HG03565 (cell line): ENCODE data around the gene GSG1L2.
"Not testable (repeated sequence)": the region's sequence is repeated elsewhere in the genome, so short reads cannot be mapped to it uniquely, and the experiment has no call there.

Experiments used
- ATAC-seq: cut with Tn5 transposase; IDR thresholded peaks from one replicate; pipeline ENCODE4 v1.9.1; 2021; ENCODE audit warnings: mild to moderate bottlenecking, moderate library complexity; ENCODE audit not compliant: unreplicated experiment

Gene GSG1L2

DNA sequence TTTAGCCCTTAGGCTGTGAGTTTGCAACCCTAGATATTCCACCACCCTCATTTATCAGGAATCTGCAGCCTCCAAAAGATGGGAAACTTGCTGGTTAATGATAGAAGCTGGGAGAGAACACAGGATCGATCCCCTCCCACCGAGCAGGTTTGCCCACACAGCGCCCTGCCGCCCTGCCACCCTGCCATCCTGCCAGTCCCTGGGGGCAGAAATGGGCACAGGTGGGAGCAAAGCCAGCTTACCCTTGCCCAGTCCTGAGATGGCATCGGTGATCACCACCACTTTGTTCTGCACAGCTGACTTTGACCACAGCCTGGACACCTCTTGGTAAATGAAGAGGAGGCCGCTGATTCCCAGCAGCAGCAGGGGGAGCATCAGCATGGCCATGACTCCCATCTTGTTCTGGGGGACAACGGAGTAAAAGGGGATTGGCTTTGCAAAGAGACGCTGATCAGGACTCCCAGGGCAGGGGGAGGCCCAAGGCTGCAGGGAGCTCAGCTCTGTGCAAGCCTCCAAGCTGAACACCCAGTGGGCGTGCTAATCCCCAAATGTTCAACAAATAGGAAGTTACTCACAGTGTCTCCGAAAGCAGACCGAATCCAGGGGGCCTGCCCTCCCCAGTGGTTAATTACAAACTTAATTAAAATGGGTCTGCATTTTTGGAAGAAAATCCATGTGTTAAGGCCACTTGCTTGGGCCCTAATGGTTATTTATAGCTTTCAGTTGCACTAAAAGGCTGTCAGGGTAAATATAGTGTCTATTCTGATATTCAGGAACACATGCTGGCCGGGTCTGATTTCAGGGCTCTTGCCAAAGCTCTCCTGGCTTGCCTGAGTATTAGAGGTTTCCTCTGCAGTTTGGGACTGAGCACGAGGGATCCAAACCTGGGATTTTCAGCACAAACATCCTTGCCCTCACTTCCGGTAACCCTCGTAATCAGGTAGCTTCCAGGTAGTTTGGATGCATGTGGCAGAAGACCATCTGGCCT lies 30.7 kb downstream of the GSG1L2 start, which contains the start of gene DHRS7C:
TSS of gene DHRS7C (minus strand) at position 704 of the 988 bp plus-strand sequence. CDS start at position 396, 308 bp downstream.
- ATAC-seq = no peak

GRCh38 chr17:9790316-9790715 lies 31.6 kb downstream of the GSG1L2 start:
- ATAC-seq = no peak

DNA sequence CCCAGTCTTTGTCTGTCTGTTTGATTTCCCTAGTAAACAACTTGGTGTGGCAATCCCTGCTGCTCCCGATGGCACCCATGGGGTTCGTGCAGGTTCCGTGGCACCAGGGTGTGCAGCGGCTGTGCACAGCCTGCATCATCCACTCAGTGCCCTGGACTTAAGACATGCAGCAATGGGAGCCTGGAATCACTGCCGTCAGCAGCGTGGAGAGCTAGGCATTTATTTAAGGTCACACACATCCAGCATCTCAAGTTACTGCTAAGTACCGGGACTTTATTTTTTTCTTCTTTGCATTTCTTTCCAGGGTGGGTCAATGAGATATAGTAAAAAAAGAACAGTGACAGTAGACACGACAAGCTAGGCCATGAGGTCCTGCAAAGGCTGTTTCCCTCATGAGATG lies 33.3 kb downstream of the GSG1L2 start:
- no peak for ATAC-seq

DNA sequence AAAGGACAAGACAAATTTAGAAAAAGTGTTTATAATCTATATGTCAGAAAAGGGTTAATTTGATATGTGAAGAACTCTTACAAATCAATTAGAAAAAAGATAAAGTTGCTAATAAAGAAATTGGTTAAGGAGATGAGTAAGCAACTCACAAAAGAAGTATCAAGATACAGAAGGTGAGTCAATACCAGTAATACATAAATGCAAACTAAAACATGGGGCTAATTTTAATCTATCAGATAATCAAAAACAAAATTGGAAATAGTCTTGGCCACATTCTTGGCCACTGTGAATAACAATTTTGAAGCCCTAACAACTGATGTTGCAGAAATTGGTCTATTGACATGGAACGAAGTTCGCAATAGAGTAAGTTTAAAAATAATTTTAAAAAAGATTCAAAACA lies 37.3 kb downstream of the GSG1L2 start:
- no peak for ATAC-seq

- ATAC-seq = not testable (repeated sequence)
Observed at GRCh38 chr17:9783465-9783864, 38.4 kb downstream of the GSG1L2 start.

DNA sequence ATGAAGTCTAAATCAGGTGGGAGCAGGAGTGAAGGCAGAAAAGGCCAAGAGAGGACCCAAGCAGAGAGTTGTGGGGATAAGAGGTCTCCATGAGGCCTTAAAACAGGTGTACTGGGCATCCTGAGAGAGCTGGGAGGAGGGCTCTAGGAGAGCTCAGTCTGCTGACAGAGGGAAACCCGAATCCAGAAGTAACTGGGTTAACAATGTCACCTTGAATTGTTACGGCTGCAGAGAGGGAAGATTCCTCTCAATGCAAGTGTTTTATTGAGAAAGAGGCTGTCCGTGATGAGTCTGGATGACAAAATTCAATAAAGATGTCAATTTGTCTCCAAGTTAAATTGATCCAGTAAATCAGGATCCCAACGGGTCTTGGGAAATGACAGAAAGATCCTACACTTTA lies 38.8 kb downstream of the GSG1L2 start:
- no peak for ATAC-seq

DNA sequence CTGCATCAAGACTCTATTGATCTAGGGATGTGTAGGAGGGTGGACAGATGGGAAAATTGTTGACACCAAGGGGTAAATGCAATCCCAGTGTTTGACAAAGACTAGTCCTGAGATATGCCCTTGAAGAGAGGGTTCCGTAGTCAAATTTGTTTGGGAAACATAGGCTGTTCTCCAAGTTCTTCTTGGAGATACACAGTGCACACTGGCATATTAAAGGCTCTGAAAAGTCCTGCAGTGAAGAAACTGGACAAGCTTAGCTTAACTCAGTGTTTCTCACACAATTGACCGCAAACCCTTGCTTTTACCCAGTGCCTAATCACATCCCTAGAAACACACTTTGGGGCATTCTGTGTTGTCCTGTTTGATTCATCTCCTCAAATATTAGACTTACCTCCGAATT lies 41.3 kb downstream of the GSG1L2 start:
- ATAC-seq = no peak

GRCh38 chr17:9776911-9777310 lies 45.0 kb downstream of the GSG1L2 start:
- no peak for ATAC-seq

GRCh38 chr17:9772658-9773057 lies 49.2 kb downstream of the GSG1L2 start:
- ATAC-seq = no peak

DNA sequence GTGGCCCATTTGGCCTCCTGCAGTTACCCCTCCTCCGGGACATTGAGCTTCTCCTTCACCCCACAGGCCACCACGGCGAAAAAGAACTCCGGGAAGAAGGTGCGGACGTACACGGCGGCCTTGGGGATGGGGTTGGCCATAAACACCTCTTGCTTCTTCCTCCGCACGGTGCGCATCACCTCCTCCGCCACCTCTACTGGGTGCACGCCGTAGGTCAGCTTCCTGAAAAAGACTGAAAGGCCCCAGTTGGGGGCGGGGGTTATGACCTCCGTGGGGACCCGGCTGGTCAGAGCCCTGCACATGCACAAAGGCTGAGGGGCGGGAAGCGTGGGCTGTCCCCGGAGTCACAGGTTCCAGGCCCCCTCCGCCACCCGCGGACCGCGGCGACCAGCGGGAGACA lies 50.4 kb downstream of the GSG1L2 start:
- ATAC-seq = no peak

GRCh38 chr17:9769036-9769695 lies 52.7 kb downstream of the GSG1L2 start:
- ATAC-seq = no peak

DNA sequence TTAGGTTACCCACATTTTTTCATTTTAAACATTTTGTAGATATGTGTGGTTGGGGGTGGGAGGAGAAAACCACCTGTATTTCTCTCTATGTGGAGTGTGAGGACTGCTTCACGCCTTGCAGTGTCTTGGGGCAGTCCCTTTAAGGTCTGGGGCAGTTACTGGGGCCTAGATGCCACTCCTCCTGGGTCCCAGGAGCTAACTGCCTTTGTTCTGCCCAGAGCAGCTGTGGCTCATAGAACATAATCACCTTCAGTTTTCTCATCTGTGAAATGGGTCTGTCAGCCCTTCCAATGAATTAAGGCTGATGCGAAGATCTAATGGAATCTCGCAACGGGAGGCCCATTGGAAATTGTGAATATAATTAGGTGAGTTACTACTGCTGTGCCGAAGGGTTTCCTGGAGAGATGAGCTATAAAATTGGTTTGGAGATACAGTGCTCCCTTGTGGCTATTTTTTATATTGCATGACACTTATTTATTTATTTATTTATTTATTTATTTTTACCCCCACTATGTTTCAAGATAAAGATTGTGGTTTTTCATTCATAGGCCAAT lies 53.4 kb downstream of the GSG1L2 start:
- ATAC-seq = no peak

- ATAC-seq = no peak
Observed at GRCh38 chr17:9767432-9767991, 54.4 kb downstream of the GSG1L2 start.

- no peak for ATAC-seq
Observed at GRCh38 chr17:9766970-9767369, 54.9 kb downstream of the GSG1L2 start.

DNA sequence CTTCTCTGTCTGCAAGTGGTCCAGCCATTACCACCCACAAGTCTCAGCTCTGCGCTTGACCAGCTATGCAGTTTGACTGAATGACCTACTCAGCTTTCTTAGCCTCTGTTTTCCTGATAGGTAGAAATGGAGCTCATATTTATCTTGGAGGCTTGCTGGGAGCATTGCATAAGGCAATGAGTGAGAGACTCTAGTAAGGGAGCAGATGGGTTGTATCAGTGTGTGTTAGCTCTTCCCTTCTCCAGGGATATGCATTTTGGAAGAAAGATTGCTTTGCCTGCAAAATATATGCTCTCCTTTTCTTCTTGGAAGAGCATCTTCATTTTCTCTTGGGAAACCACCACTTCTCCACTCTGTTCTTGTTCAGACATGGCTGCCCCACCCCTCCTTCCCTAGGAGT lies 56.6 kb downstream of the GSG1L2 start:
- ATAC-seq = no peak

DNA sequence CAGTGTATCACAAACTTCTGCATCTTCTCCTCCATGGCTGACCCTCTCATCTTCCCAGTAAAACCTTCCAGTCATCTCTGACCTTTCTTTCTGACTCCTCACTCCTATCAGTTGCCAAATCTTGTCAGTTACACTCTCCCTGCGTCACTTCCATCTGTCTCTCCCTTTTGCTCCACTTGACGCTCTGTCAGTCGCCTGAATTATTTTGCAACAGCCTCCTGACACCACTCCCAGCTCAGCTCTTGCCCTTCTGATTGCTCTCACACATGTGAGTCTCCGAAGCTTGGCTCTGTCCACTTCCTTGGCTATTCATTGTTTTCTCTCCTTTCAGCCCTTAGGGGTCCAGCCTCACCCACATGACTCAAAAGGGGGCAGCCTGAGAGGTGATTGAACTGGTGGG lies 58.2 kb downstream of the GSG1L2 start:
- no peak for ATAC-seq

DNA sequence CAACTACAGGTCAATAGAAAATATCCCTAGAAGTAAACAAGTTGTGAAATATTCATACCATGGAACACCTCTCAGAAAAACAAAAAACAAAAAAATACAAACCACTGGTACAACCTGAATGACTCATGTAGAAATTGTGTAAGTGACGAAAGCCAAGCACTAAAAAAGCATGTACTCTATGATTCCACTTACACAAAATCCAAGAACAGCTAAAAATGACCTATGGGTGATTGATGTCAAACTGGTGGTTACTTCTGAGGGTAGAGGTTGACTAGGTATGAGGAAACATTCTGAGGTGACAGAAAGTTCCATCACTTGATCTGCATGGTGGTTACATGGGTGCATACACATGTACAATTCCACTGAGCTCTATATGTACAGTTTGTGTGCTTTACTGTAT lies 61.6 kb downstream of the GSG1L2 start:
- no peak for ATAC-seq

- ATAC-seq = no peak
Observed at GRCh38 chr17:9755083-9755482, 66.8 kb downstream of the GSG1L2 start.
